ENCODE results near the gene TRA2B.

Gene TRA2B

DNA sequence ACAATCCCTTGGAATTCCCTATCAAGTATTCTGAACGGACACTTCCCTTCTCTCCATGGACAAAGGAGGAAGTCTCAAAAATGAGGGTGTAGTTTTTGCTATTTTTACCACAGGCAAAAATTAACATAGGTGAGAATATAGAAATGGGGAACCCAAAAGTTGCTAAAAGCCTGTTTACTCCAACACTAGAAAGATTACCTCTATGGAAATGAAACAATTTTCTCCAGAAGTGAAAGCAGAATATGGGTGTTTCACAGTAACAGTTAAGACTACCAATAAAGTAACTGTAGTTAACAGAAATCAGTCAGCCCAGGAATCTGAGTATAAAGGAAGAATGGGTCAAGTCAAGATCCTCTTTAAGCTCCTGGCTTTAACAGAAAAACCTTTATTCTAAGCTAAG is 9.3 kb downstream of the TRA2B start:
- H3K27me3 ChIP-seq (ENCODE audit: control insufficient read depth, insufficient read depth, low read length, poor library complexity, severe bottlenecking): no peaks in the 10 kb centered on the region
- no peaks in the 10 kb centered on the region for H3K9me3 ChIP-seq (ENCODE audit: control insufficient read depth, low read length)
- H3K4me1 ChIP-seq (ENCODE audit: control insufficient read depth, insufficient read depth, low read length): peaks cover 49% of the 10 kb centered on the region
- peaks cover 15% of the 10 kb centered on the region for H3K36me3 ChIP-seq (ENCODE audit: control insufficient read depth, insufficient read depth, low read length)
- peak overlapping the region; percentile 0 for H3K4me3 ChIP-seq (ENCODE audit: insufficient read depth, low read depth, low read length)
- WGBS, 2 experiments: 67% methylated on average over 1 of the region's 1 CpG; no CpG with 5 or more reads in 1 of the 2 experiments
- no peak overlapping the region for H3K27ac ChIP-seq (ENCODE audit: insufficient read depth, low read depth, low read length, poor library complexity, severe bottlenecking)

DNA sequence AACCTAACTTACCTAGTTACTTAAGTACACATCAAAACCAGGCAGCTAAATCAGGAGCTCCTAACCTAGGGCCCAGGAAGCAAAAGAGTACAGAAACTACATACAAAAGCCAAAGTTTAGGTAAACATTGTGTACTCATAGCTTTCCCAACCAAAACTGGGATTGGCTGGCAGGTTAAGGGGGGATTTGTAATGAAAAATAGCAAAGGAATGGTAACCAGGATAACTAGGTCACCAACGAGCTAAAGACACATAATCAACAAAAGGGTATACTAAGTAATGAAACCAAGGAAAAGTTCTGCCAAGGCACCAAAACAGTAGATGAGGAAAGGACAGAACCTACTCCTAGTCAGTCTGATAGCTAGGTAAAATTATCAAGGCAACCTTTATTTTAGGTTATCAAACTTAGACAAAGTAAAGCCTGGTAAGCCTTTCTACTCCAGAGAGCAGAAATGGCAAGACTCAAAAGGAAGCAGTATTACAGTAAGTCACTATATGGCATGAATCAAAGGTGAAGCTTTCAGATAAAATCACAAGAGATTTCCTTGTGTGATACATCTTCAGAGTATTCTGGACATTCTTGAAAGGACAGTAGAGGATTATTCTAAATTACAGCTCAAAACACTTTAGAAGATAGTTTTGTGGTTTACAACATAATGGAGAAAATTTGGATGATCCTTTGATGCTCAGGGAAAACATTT is 10.2 kb downstream of the TRA2B start:
- H3K27me3 ChIP-seq (ENCODE audit: control insufficient read depth, insufficient read depth, low read length, poor library complexity, severe bottlenecking): no peaks in the 10 kb centered on the region
- peak overlapping the region; percentile 8 for H3K4me3 ChIP-seq (ENCODE audit: insufficient read depth, low read depth, low read length)
- H3K4me1 ChIP-seq (ENCODE audit: control insufficient read depth, insufficient read depth, low read length): peaks cover 46% of the 10 kb centered on the region
- H3K36me3 ChIP-seq (ENCODE audit: control insufficient read depth, insufficient read depth, low read length): peaks cover 23% of the 10 kb centered on the region
- no peak overlapping the region for H3K27ac ChIP-seq (ENCODE audit: insufficient read depth, low read depth, low read length, poor library complexity, severe bottlenecking)
- WGBS, 2 experiments: 71 to 82% methylated on average over 1 of the region's 1 CpG
- H3K9me3 ChIP-seq (ENCODE audit: control insufficient read depth, low read length): no peaks in the 10 kb centered on the region

DNA sequence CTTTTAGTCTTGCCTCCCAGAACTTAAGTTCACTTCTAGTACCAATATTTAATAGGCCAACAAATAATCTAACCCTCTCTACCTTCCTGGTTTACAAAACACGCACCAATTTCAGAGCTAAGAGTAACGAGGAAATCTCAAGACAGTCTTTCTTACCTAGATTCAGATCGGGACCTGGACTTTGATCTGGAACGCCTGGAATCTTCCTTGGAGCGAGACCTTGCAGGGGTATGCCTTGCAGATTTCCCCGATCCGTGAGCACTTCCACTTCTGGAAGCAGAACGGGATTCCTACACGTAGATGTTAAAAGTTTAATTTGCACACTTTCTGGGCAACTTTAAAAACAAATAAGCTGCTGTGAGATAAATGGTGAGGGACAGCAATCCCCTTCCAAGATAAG is 11.4 kb downstream of the TRA2B start:
- no peaks in the 10 kb centered on the region for H3K27me3 ChIP-seq (ENCODE audit: control insufficient read depth, insufficient read depth, low read length, poor library complexity, severe bottlenecking)
- no peaks in the 10 kb centered on the region for H3K9me3 ChIP-seq (ENCODE audit: control insufficient read depth, low read length)
- peak overlapping the region; percentile 12 for H3K27ac ChIP-seq (ENCODE audit: insufficient read depth, low read depth, low read length, poor library complexity, severe bottlenecking)
- H3K4me1 ChIP-seq (ENCODE audit: control insufficient read depth, insufficient read depth, low read length): peaks cover 46% of the 10 kb centered on the region
- no peak overlapping the region for H3K4me3 ChIP-seq (ENCODE audit: insufficient read depth, low read depth, low read length)
- 86 to 89% methylated on average over 9 of the region's 9 CpGs for WGBS, 2 experiments
- peaks cover 35% of the 10 kb centered on the region for H3K36me3 ChIP-seq (ENCODE audit: control insufficient read depth, insufficient read depth, low read length)

DNA sequence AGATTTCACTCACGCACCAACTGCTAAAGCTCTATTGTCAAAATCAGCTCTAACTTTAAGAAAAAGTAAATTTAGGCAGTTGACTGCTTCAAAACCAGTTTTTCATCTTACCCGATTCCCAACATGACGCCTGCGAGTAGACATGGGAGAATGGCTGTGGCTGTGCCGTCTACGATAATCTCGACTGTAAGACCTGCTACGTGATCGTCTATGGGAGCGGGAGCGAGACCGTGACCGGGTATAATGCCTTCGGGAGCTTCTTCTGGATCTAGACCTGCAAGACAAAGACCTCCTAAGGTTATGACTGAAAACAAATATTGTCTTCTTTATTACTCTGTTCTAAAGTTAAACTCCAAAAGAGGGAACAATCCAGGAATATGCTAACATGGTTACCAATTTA is 12.5 kb downstream of the TRA2B start:
- Histone ChIP-seq H3K4me1 (ENCODE audit: control insufficient read depth, insufficient read depth, low read length) (peaks cover 35% of the 10 kb centered on the region), H3K27me3 (ENCODE audit: control insufficient read depth, insufficient read depth, low read length, poor library complexity, severe bottlenecking) (no peaks in the 10 kb centered on the region), H3K4me3 (ENCODE audit: insufficient read depth, low read depth, low read length) (no peak overlapping the region), H3K27ac (ENCODE audit: insufficient read depth, low read depth, low read length, poor library complexity, severe bottlenecking) (no peak overlapping the region), H3K9me3 (ENCODE audit: control insufficient read depth, low read length) (no peaks in the 10 kb centered on the region), H3K36me3 (ENCODE audit: control insufficient read depth, insufficient read depth, low read length) (peaks cover 46% of the 10 kb centered on the region)
- WGBS, 2 experiments: 76 to 81% methylated on average over 14 of the region's 14 CpGs

DNA sequence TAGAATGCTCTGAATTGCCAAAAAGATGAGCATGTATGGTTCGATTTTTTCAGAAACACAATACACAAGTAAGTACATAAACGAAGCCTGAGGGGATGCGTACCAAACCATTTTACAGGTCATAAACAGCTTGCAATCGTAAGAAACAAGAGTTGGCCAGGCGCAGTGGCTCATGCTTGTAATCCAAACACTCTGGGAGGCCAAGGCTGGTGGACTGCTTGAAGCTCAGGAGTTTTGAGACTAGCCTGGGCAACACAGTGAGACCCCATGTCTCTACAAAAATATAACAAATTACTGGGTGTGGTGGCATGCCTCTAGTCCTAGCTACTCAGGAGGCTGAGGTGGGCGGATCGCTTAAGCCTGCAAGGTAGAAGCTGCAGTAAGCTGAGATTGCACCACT is 13.4 kb downstream of the TRA2B start:
- Histone ChIP-seq H3K27me3 (ENCODE audit: control insufficient read depth, insufficient read depth, low read length, poor library complexity, severe bottlenecking) (no peaks in the 10 kb centered on the region), H3K4me3 (ENCODE audit: insufficient read depth, low read depth, low read length) (no peak overlapping the region), H3K36me3 (ENCODE audit: control insufficient read depth, insufficient read depth, low read length) (peaks cover 54% of the 10 kb centered on the region), H3K4me1 (ENCODE audit: control insufficient read depth, insufficient read depth, low read length) (peaks cover 26% of the 10 kb centered on the region), H3K27ac (ENCODE audit: insufficient read depth, low read depth, low read length, poor library complexity, severe bottlenecking) (no peak overlapping the region), H3K9me3 (ENCODE audit: control insufficient read depth, low read length) (no peaks in the 10 kb centered on the region)
- WGBS, 2 experiments: 94 to 95% methylated on average over 7 of the region's 7 CpGs

DNA sequence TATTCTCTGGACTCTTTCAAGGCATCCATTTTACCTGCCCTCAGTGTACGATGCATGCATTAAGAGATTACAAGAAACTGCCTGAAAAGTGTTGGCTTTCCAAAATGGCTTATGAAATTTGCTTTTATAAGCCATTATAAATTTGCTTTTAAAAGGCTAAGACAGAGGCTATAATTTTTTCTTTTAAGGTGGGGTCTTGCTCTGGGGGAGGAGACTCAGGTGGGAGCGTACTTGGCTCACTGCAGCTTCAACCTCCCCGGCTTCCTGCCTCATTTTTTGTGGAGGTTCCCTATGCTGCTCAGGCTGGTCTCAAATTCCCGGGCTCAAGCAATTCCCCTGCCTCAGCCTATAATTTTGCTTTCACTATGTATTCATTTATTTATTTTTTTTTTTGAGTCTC is 17.6 kb downstream of the TRA2B start:
- Histone ChIP-seq H3K36me3 (ENCODE audit: control insufficient read depth, insufficient read depth, low read length) (peaks cover 76% of the 10 kb centered on the region), H3K27me3 (ENCODE audit: control insufficient read depth, insufficient read depth, low read length, poor library complexity, severe bottlenecking) (no peaks in the 10 kb centered on the region), H3K27ac (ENCODE audit: insufficient read depth, low read depth, low read length, poor library complexity, severe bottlenecking) (no peak overlapping the region), H3K9me3 (ENCODE audit: control insufficient read depth, low read length) (no peaks in the 10 kb centered on the region), H3K4me1 (ENCODE audit: control insufficient read depth, insufficient read depth, low read length) (no peaks in the 10 kb centered on the region), H3K4me3 (ENCODE audit: insufficient read depth, low read depth, low read length) (no peak overlapping the region)
- WGBS, 2 experiments: 94 to 98% methylated on average over 4 of the region's 4 CpGs

DNA sequence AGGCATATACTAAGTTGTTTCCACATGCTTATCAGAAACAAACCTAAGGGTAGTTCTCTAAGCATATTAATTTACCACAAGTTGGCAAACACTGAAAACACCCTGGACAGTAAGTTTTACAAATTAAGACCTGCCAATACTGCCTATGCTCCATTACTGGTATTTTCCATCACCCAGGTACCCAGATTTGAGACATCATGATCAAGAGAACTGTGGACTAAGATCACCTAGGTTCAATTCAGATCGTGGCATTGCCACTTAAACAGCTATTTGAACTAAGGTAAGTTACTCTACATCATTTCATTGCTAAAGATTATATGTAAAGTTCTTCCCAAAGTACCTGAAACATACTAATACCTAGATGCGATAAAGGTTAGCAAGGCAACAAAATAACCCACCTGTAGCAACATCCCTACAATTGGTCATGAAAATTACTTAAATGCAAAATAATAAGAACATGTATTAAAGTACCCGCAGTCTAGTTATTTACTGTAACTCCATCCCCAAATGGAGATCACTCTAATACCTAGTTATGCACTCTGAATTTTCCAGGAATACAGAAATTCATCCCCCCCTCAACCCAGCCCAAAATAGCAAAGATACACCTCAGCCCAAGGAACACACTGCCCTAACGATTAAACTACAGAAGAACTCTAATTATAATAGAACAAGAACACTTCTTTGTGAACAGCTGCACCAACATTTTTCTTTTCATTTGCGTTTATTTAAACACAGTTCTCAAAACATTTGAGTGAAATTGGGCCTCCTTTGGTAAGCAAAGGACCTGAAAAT is 21.6 kb downstream of the TRA2B start:
- H3K36me3 ChIP-seq (ENCODE audit: control insufficient read depth, insufficient read depth, low read length): peaks cover 54% of the 10 kb centered on the region

DNA sequence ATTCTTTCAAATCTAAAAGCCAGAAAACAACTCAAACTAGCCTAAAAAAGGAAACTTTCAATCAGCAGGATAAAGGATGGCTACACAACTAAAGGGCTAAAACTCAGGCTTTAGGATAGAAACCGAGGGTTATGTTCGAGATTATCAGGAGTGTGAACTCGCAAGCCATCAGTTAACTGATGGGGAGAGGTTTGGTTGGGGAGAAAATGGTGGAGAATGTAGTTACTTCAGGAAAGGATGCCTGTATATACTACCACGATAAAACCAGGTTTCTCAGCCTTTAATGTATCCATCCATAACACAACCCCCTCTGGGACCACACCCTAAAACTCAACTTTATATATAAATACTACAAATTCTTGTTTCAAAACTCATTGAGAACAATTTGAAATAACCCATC is 22.2 kb downstream of the TRA2B start:
- H3K27me3 ChIP-seq (ENCODE audit: control insufficient read depth, insufficient read depth, low read length, poor library complexity, severe bottlenecking): no peaks in the 10 kb centered on the region
- H3K36me3 ChIP-seq (ENCODE audit: control insufficient read depth, insufficient read depth, low read length): peaks cover 48% of the 10 kb centered on the region
- H3K27ac ChIP-seq (ENCODE audit: insufficient read depth, low read depth, low read length, poor library complexity, severe bottlenecking): peak overlapping the region; percentile 27
- 93 to 96% methylated on average over 4 of the region's 4 CpGs for WGBS, 2 experiments
- H3K4me3 ChIP-seq (ENCODE audit: insufficient read depth, low read depth, low read length): no peak overlapping the region
- no peaks in the 10 kb centered on the region for H3K9me3 ChIP-seq (ENCODE audit: control insufficient read depth, low read length)
- no peaks in the 10 kb centered on the region for H3K4me1 ChIP-seq (ENCODE audit: control insufficient read depth, insufficient read depth, low read length)

More for the DNA sequence above, 21.6 kb downstream of the TRA2B start:
- H3K27me3 ChIP-seq (ENCODE audit: control insufficient read depth, insufficient read depth, low read length, poor library complexity, severe bottlenecking): no peaks in the 10 kb centered on the region
- no peak overlapping the region for H3K27ac ChIP-seq (ENCODE audit: insufficient read depth, low read depth, low read length, poor library complexity, severe bottlenecking)
- no peaks in the 10 kb centered on the region for H3K4me1 ChIP-seq (ENCODE audit: control insufficient read depth, insufficient read depth, low read length)
- no peak overlapping the region for H3K4me3 ChIP-seq (ENCODE audit: insufficient read depth, low read depth, low read length)
- H3K9me3 ChIP-seq (ENCODE audit: control insufficient read depth, low read length): no peaks in the 10 kb centered on the region
- 95 to 97% methylated on average over 4 to 5 of the region's 5 CpGs for WGBS, 2 experiments

DNA sequence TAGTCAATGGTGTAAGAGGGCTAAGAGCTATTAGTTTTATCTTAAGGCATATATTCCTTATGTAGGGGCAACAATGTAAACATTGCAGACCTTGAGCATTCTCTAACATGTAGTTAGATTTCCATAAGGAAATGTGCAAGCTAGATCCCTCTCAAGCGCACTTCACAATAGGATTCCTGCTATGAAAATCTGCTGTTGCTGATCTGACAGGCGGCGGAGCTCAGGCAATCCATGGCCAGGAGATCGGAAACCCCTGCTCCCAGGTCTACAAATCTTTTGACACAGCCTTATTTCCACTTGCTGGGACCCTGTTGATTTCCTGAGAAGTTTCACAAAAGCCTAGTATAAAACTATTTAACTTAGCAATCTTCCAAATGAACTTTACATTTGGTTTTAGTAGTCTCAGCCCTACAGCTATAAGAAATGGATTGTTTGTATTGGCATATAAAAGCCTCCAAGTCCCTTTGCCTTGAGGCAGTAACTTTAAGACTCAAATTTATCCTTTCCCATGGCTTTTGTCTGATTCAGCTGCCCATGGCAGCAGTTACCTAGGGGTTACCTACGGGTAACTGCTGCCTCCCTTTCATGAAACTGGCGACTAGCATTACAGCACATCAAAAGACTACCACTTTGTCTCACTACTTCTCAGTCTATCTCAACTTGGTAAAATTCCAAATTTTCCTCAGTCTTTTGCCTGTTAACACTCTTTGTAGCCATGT is 22.7 kb downstream of the TRA2B start:
- Histone ChIP-seq H3K27me3 (ENCODE audit: control insufficient read depth, insufficient read depth, low read length, poor library complexity, severe bottlenecking) (no peaks in the 10 kb centered on the region), H3K27ac (ENCODE audit: insufficient read depth, low read depth, low read length, poor library complexity, severe bottlenecking) (peak overlapping the region; percentile 27), H3K9me3 (ENCODE audit: control insufficient read depth, low read length) (no peaks in the 10 kb centered on the region), H3K4me1 (ENCODE audit: control insufficient read depth, insufficient read depth, low read length) (no peaks in the 10 kb centered on the region), H3K36me3 (ENCODE audit: control insufficient read depth, insufficient read depth, low read length) (peaks cover 43% of the 10 kb centered on the region), H3K4me3 (ENCODE audit: insufficient read depth, low read depth, low read length) (no peak overlapping the region)
- WGBS, 2 experiments: 91 to 94% methylated on average over 6 of the region's 6 CpGs
